Fibroblast of peridontal ligament (primary cell): ENCODE data around the gene SLC6A11.

Source experiments
- DNase-seq: peaks from one replicate; pipeline ENCODE4 v3.0.0-alpha.2; 2010; ENCODE audit errors: extremely low read depth

The SLC6A11 gene

DNA sequence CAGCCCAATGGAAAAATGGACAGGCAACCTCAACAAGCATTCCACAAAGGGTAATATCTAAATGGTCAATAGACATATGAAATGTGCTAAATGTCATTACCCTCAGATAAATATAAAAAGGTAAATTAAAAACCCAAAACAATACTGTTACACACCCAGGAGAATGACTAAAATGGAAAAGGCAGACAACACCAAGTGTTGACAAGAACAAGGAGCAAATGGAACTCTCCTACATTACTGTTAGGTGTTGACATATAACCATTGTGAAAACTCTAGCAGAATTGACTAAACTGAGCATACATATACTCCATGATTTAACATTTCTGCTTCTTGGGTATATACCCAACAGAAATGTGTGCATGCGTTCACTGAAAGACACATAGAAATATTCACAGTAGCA is 25.3 kb upstream of the SLC6A11 start:
- no peak for DNase-seq

DNA sequence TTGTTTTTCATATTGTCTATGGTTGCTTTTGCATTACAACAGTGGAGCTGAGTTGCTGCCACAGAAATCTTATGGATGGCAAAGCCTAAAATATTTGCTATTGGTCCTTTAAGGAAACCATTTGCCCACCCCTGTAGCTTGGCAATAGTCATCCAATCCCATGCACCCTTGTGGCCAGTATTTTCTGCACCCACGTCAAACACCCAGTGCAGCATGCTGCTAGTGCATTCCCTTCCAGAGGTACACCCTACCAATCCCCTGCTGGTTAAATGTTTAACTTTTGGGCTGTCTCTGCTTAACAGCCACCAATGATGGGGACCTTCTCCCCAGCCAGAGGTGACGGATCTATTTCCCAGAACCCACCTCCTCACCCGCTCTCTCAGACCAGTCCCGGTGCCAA is 23.8 kb upstream of the SLC6A11 start:
- DNase-seq: no peak

DNA sequence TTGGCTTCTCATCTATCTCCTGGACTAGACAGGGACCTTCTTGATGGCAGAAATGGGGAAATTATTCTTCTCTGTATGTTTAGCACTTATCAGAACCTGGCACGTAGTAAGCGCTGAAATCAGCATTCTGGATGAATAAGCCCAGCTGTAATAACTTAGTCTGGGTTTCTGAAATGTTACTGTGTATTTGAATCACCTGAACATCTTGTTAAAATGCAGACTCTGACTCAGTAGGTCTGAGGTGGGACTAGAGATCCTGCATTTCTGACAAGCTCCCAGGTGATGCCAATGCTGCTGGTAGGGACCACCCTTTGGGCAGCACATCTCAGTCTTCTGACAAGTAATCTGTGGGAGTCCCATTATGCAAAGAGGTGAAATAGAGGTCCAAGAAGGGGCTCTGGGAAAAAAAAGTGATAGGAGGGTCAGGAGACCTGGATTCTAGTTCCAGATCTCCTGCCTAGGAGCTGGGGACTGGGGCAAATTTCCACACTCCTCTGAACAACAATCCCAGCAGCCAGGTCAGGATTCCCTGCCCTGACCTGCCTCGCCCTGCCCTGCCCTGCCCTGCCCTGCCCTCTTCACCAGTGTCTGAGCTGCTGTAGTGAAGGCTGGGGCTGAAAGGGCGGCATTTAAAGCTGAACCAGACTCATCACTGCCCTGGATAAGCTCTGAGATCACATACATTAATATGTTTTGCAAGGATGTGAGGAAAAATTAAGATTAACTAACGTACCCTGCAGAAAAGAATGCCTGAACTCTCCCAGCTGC is 17.2 kb upstream of the SLC6A11 start:
- DNase-seq: no peak

GRCh38 chr3:10804183-10804648 is 11.8 kb upstream of the SLC6A11 start:
- DNase-seq: no peak

- DNase-seq: no peak
These were observed 10.0 kb upstream of the SLC6A11 start for GRCh38 chr3:10806006-10806405.

- no peak for DNase-seq
These were observed 7.8 kb upstream of the SLC6A11 start for GRCh38 chr3:10808130-10808735.

DNA sequence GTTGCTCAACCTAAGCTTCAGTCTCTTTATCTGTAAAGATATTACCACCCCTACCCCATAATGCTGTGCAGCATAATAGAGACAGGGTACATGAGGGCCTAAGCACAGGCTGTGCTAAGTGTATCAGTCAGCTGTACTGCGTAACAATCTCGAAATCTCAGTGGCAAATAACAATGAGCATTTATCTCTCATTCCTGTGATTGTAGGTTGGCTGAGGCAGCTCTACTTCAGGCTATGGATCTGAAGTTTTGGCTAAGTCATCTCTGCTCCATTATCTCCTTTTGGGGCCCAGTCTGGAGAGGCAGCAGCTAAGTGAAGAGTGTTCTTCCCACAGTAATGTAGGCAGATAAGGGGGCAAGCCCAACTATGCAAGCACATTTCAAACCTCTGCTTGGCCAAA is 7.1 kb upstream of the SLC6A11 start:
- no peak for DNase-seq

GRCh38 chr3:10810376-10810775 is 5.7 kb upstream of the SLC6A11 start:
- DNase-seq: no peak

GRCh38 chr3:10813425-10813824 is 2.6 kb upstream of the SLC6A11 start:
- no peak for DNase-seq

- DNase-seq: no peak
These were observed 1.4 kb upstream of the SLC6A11 start for GRCh38 chr3:10814623-10815022.

- no peak for DNase-seq
These were observed 541 bp upstream of the SLC6A11 start for GRCh38 chr3:10815487-10815886.

DNA sequence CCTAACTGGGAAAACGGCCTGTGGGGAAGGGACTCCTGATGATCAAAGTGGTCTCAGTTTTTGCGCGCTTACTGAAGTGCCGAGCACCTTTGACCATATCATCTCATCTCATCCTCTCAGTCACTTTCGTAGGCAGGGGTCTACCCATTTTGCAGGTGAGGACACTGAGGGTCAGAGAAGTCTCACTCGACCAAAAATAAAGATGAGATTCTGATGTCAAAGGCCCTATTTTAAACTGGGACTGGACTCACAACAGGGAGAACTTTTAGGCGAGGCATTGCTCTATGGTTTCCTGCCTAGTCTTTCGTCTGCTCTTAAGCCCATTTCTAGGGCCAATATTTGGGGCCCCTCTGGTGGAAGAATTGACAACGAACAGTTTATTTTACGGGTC is 830 bp downstream of the SLC6A11 start:
- DNase-seq: no peak

DNA sequence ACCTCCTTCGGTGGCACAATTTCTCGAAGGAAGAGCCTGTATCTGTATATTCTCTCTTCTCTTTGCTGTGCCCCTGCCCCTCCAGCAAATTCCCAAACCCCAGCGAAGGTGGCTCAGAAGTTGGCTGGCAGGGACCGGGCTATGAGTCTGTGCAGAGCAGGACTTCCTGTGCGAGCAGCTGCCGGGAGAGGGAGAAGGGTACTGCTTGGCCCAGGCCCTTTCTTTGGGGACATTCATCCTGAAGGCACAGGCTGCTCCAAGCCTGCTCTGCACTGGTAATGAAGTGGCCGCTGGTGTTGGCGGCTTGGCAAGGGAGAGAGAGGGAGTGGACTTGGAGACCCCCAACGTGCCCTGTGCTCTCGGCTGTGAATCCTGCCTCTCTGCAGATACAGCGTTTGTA is 1.5 kb downstream of the SLC6A11 start:
- DNase-seq: no peak

GRCh38 chr3:10822055-10822454 is 6.0 kb downstream of the SLC6A11 start:
- no peak for DNase-seq

DNA sequence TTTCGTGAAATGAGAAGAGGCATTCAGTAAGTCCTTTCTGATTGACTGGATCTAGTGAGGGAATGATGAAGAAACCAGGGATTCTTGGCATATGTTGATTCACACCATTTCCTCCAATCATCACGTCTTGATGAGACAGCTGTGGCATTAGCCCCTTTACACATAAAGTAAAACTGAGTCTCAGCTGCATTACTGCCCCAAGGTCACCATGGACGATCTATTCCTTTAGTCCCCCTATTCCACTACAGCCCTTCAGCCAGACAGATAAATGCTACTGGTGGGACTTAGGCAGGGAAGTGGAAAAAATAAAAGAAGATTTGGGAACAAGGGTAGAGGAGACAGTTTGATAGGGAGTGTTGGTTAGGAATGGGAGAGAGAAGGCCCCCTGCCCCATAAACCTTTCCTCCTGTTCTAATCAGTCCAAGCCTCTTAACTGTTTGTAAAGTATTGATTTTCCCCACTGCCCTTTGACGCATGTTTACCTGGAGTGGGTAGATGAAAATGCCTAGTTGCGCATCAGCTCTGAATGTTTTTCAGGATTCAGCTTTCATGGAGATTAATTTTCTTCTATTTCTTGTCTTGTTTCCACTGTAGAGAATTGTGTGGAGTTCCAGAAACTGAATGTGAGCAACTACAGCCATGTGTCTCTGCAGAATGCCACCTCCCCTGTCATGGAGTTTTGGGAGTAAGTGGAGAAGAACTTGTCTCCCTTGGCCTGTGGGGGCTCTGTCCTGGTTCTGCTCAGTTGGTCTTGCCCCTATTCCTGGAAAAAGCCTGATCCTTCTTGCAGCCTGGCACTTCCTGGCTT is 6.9 kb downstream of the SLC6A11 start:
- no peak for DNase-seq

- DNase-seq: no peak
These were observed 7.4 kb downstream of the SLC6A11 start for GRCh38 chr3:10823516-10823818.

GRCh38 chr3:10824468-10824867 is 8.4 kb downstream of the SLC6A11 start:
- DNase-seq: no peak

DNA sequence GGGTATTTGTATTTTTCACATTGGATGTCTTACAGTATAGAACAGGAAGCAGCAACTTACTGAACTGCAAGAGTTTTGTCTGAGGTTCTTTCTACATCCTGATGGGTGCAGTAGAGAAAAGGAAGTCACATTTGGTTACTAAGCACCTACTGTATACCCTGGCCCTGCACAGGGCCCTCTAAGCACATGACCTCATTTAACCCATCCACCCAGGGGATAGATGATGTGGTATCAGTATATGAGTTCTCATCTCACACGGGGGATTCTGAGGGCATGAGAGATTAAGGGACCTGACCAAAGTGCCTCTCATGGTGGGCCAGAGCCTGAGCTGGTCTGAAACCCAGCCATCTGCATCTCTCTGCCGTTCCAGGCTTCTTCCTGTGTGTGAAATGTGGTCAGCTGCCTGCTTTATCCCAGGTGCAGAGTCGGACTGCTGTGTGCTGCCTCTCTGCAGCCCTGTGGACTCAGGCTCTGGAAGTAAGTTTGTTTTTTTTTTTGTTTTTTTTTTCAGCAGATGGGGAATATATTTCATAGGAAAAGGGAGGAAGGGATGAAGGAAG is 17.9 kb downstream of the SLC6A11 start:
- no peak for DNase-seq

- DNase-seq: no peak
These were observed 18.9 kb downstream of the SLC6A11 start for GRCh38 chr3:10834951-10835350.

- DNase-seq: no peak
These were observed 19.4 kb downstream of the SLC6A11 start for GRCh38 chr3:10835406-10835805.

GRCh38 chr3:10836676-10837075 is 20.6 kb downstream of the SLC6A11 start:
- no peak for DNase-seq

- no peak for DNase-seq
These were observed 21.8 kb downstream of the SLC6A11 start for GRCh38 chr3:10837849-10838248.

- DNase-seq: no peak
These were observed 23.1 kb downstream of the SLC6A11 start for GRCh38 chr3:10839167-10839566.
